Endothelial cell of umbilical vein (primary cell): ENCODE results near the gene HES6. TPM values are rescaled to one million over a fixed set of nuclear protein-coding genes. Genes with fewer than 3 reads are reported as not detected.

Experiments
- BruUV-seq: library from RNA; stranded (reverse); fragments of 400-500 nt; replicated peaks from 2 replicates; lab custom pipeline; 2021; lab: Mats Ljungman, UMichigan
- CTCF ChIA-PET: fragments of 300-600, 350-600 bp; sonication (Branson Sonifier 250); formaldehyde crosslinking; loops from one replicate; lab custom pipeline; 2021; ENCODE audit warnings: antibody characterized with exemption, inconsistent platforms; lab: Charles Lee
- POLR2A ChIA-PET: fragments of 300-600, 350-600 bp; sonication (Branson Sonifier 250); formaldehyde crosslinking; loops from one replicate; lab custom pipeline; 2021; ENCODE audit warnings: antibody characterized with exemption, inconsistent platforms; lab: Charles Lee
- DNase-seq: peaks from one replicate; pipeline ENCODE4 v3.0.0-alpha.2; 2011; ENCODE audit warnings: low read depth, low spot score
- FAIRE-seq: peaks from 2 replicates; lab custom pipeline; 2011; peaks lifted over from hg19 to GRCh38; lab: Jason Lieb, UNC
- H2AFZ ChIP-seq: 2 replicates; pipeline ENCODE4 v1.6.0; 2012; ENCODE audit warnings: low read depth, low read length, control low read depth, inconsistent platforms
- H3K27ac ChIP-seq: 2 replicates; pipeline ENCODE4 v1.5.1; 2011; ENCODE audit warnings: low read depth, mild to moderate bottlenecking, control low read depth, low read length, moderate library complexity; ENCODE audit not compliant: insufficient read depth
- H3K27me3 ChIP-seq, 2 experiments: 2 replicates each; pipeline versions ENCODE4 v1.6.0 to v1.6.1; 2011; ENCODE audit warnings: low read length in 2 of 2, mixed read lengths in 1 of 2; ENCODE audit not compliant: control insufficient read depth in 2 of 2, insufficient read depth in 2 of 2
- H3K36me3 ChIP-seq, 2 experiments: 2 replicates in 1 of 2; 3 replicates in 1 of 2; pipeline ENCODE4 v1.5.1; 2011; ENCODE audit warnings: low read length in 2 of 2, mild to moderate bottlenecking in 1 of 2, moderate library complexity in 1 of 2; ENCODE audit not compliant: control insufficient read depth in 2 of 2, insufficient read depth in 2 of 2; ENCODE audit errors: extremely low read depth in 1 of 2
- H3K4me1 ChIP-seq: 3 replicates; pipeline ENCODE4 v1.5.1; 2011; ENCODE audit warnings: mild to moderate bottlenecking, low read length; ENCODE audit not compliant: control insufficient read depth, insufficient read depth; ENCODE audit errors: extremely low read depth
- H3K4me2 ChIP-seq: 2 replicates; pipeline ENCODE4 v1.6.1; 2011; ENCODE audit warnings: low read length, control low read depth, mixed read lengths; ENCODE audit not compliant: insufficient read depth
- H3K4me3 ChIP-seq, 3 experiments: fragments of 200-600 bp in 1 of 3; sonication (generic), shearing (Covaris generic) in 1 of 3; replicated peaks in 1 of 3; 2 replicates each; pipeline ENCODE4 v1.5.1; 2011 to 2016; ENCODE audit warnings: control low read depth in 3 of 3, low read length in 3 of 3, mild to moderate bottlenecking in 2 of 3, inconsistent platforms in 1 of 3, low read depth in 1 of 3, moderate library complexity in 1 of 3; ENCODE audit not compliant: insufficient read depth in 1 of 3
- H3K79me2 ChIP-seq: 2 replicates; pipeline ENCODE4 v1.6.0; 2012; ENCODE audit warnings: low read length, inconsistent platforms; ENCODE audit not compliant: control insufficient read depth, insufficient read depth
- H3K9ac ChIP-seq: replicated peaks from 2 replicates; pipeline ENCODE3; 2011; ENCODE audit warnings: low read length, control low read depth; ENCODE audit not compliant: insufficient read depth; ENCODE audit errors: extremely low read depth
- H3K9me1 ChIP-seq: replicated peaks from 3 replicates; pipeline ENCODE4 v1.6.0; 2011; ENCODE audit warnings: mild to moderate bottlenecking, low read length; ENCODE audit not compliant: control insufficient read depth, insufficient read depth; ENCODE audit errors: extremely low read depth
- H3K9me3 ChIP-seq: replicated peaks from 2 replicates; pipeline ENCODE4 v1.5.1; 2012; ENCODE audit warnings: low read length, inconsistent platforms; ENCODE audit not compliant: control insufficient read depth, insufficient read depth
- H4K20me1 ChIP-seq: replicated peaks from 2 replicates; pipeline ENCODE3; 2011; ENCODE audit warnings: mild to moderate bottlenecking, low read length; ENCODE audit not compliant: control insufficient read depth, insufficient read depth; ENCODE audit errors: extremely low read depth
- FOS ChIP-seq: IDR thresholded peaks from 2 replicates; pipeline ENCODE4 v1.6.1; 2011; ENCODE audit warnings: mild to moderate bottlenecking, low read length, moderate library complexity, borderline replicate concordance; ENCODE audit not compliant: insufficient read depth
- JUN ChIP-seq: IDR thresholded peaks from 2 replicates; pipeline ENCODE4 v1.6.1; 2011; ENCODE audit warnings: borderline replicate concordance, low read depth; ENCODE audit not compliant: insufficient read length, insufficient read depth
- MAX ChIP-seq: IDR thresholded peaks from 2 replicates; pipeline ENCODE4 v1.6.1; 2011; ENCODE audit not compliant: insufficient read depth, insufficient read length
- MYC ChIP-seq: IDR thresholded peaks from one replicate; pipeline ENCODE4 v1.6.1; 2011; ENCODE audit warnings: mild to moderate bottlenecking, low read depth, low read length
- POLR2A ChIP-seq: IDR thresholded peaks from 2 replicates; pipeline ENCODE4 v1.6.1; 2012; ENCODE audit warnings: low read depth, mild to moderate bottlenecking, control low read depth, low read length
- POLR2AphosphoS5 ChIP-seq: IDR thresholded peaks from 2 replicates; pipeline ENCODE4 v1.6.1; 2012; ENCODE audit warnings: low read depth, mild to moderate bottlenecking, control low read depth, low read length, moderate library complexity; ENCODE audit not compliant: insufficient read depth
- dilution Hi-C: fragments of 300-500 bp; cut with MboI; formaldehyde crosslinking; loops from one replicate; pipeline ENCODE4 v1.15.0; 2019; ENCODE audit warnings: low sequenced_read_pairs; ENCODE audit not compliant: extremely low pct_ligation_motif_present
- intact Hi-C: fragments of 100-400 bp; cut with micrococcal nuclease; formaldehyde crosslinking; loops from one replicate; pipeline ENCODE4 v1.10.0; 2022
- polyA plus RNA-seq, 4 experiments: library from polyadenylated mRNA; depleted of rRNA in 3 of 4; stranded (reverse) in 3 of 4; unstranded in 1 of 4; fragments of >200 nt; gene quantifications; 2 replicates each; pipeline versions ENCODE4 v1.2.1 to v1.2.3, GENCODE V29; 2011 to 2012; ENCODE audit warnings: missing spikeins in 1 of 4
- total RNA-seq: library from RNA; stranded (reverse); gene quantifications from 2 replicates; pipeline ENCODE4 v1.2.3, GENCODE V29; 2021

Gene HES6
- total and polyA plus RNA-seq, 2 donors (not counting 3 experiments of a cell fraction or from before 2014, with no cell fraction given): 2.2 to 5.1 TPM

- Histone ChIP-seq H4K20me1 (no peaks in the 10 kb centered on the region), H3K4me1 (peaks cover 3% of the 10 kb centered on the region), H3K27ac (no peak overlapping the region), H3K4me3 (no peak overlapping the region), H3K9me1 (no peaks in the 10 kb centered on the region), H3K79me2 (no peaks in the 10 kb centered on the region), H3K9me3 (no peaks in the 10 kb centered on the region), H3K27me3 (no peaks in the 10 kb centered on the region), H2AFZ (no peak overlapping the region), H3K36me3 (no peaks in the 10 kb centered on the region), H3K4me2 (no peak overlapping the region), H3K9ac (no peak overlapping the region)
- FAIRE-seq (no peak), DNase-seq (no peak)
- no TSS peak for BruUV-seq
- intact Hi-C loops (loop anchor here (1.0 to 10.0 kb wide), 2 partner anchors 31 to 279 kb away; partner anchors contain the start of gene UBE2F), dilution Hi-C loops (no loop called here)
- TF ChIP-seq POLR2A (no peak), FOS (no peak), POLR2AphosphoS5 (no peak), MYC (no peak)
- CTCF ChIA-PET: interaction anchor here (0.8 to 1.4 kb wide), 2 partner anchors 19 to 386 kb away, joined by 3 to 6 read pairs; no protein-coding TSS in a partner anchor
- POLR2A ChIA-PET: no interaction called here
Measured at GRCh38 chr2:238244151-238244550, 4.3 kb upstream of the HES6 start.

- H4K20me1 ChIP-seq: no peaks in the 10 kb centered on the region
- FAIRE-seq: no peak
- BruUV-seq: no TSS peak
- ChIA-PET POLR2A (no interaction called here), CTCF (interaction anchor here (0.8 to 1.4 kb wide), 3 partner anchors 20 to 385 kb away, joined by 3 to 6 read pairs (median 5); no protein-coding TSS in a partner anchor)
- TF ChIP-seq JUN: no peak
- no peak for TF ChIP-seq MAX
- TF ChIP-seq POLR2A: no peak
- intact Hi-C loops (loop anchor here (1.0 to 10.0 kb wide), 2 partner anchors 32 to 279 kb away; partner anchors contain the start of gene UBE2F), dilution Hi-C loops (no loop called here)
- no peak overlapping the region for H3K4me3 ChIP-seq
- peaks cover 3% of the 10 kb centered on the region for H3K4me1 ChIP-seq
- H3K36me3 ChIP-seq: no peaks in the 10 kb centered on the region
- no peaks in the 10 kb centered on the region for H3K9me3 ChIP-seq
- peaks cover 0 to 1% of the 10 kb centered on the region in 2 experiments for H3K27me3 ChIP-seq
- no peaks in the 10 kb centered on the region for H3K9me1 ChIP-seq
- no peak overlapping the region for H3K27ac ChIP-seq
- H3K9ac ChIP-seq: no peak overlapping the region
- H3K4me2 ChIP-seq: no peak overlapping the region
- no peaks in the 10 kb centered on the region for H3K79me2 ChIP-seq
- H2AFZ ChIP-seq: no peak overlapping the region
- DNase-seq: no peak
Measured at GRCh38 chr2:238243496-238244076, 3.7 kb upstream of the HES6 start.
